ENCODE data around the gene AIRE.

- no peak for TF ChIP-seq POLR2A (IDR thresholded peaks at IDR 0.05)
- no peak for TF ChIP-seq CTCF (IDR thresholded peaks at IDR 0.05)
These were observed 28.5 kb downstream of the AIRE start for GRCh38 chr21:44314128-44314527.
